WERI-Rb-1 (cell line): Measurements from ENCODE around the gene PRPF40A.
A peak's percentile ranks its signal among the peaks of the same experiment; 100 is the strongest.
"Not testable (repeated sequence)": the region's sequence is repeated elsewhere in the genome, so short reads cannot be mapped to it uniquely, and the experiment has no call there.

Source experiments
- DNase-seq: peaks from one replicate; pipeline ENCODE4 v3.0.0-alpha.2; 2020
- H3K27ac ChIP-seq: fragments of 250-450 bp; sonication (Bioruptor Pico); 2 replicates; pipeline ENCODE4 v1.5.1; 2020; ENCODE audit warnings: mild to moderate bottlenecking, moderate library complexity
- H3K27me3 ChIP-seq: fragments of 250-450 bp; sonication (Bioruptor Pico); 2 replicates; pipeline ENCODE4 v1.5.1; 2021; ENCODE audit warnings: mild to moderate bottlenecking, low read depth, moderate library complexity; ENCODE audit not compliant: insufficient read depth, severe bottlenecking
- H3K36me3 ChIP-seq: fragments of 250-450 bp; sonication (Bioruptor Pico); 2 replicates; pipeline ENCODE4 v1.5.1; 2020; ENCODE audit warnings: mild to moderate bottlenecking, moderate library complexity
- H3K4me3 ChIP-seq: 2 replicates; pipeline ENCODE4 v1.5.1; 2011; ENCODE audit warnings: low read depth, mild to moderate bottlenecking, control low read depth, low read length
- H3K9me3 ChIP-seq: fragments of 250-450 bp; sonication (Bioruptor Pico); 2 replicates; pipeline ENCODE4 v1.5.1; 2021; ENCODE audit warnings: mild to moderate bottlenecking, moderate library complexity; ENCODE audit not compliant: severe bottlenecking
- CTCF ChIP-seq: IDR thresholded peaks from 2 replicates; pipeline ENCODE4 v1.5.1; 2011; ENCODE audit warnings: low read depth, mild to moderate bottlenecking, control low read depth, inconsistent platforms, low read length

Gene PRPF40A

GRCh38 chr2:152738438-152738837, 21.2 kb upstream of the PRPF40A start:
- Histone ChIP-seq H3K4me3 (no peak overlapping the region), H3K27me3 (no peaks in the 10 kb centered on the region), H3K27ac (no peak overlapping the region), H3K9me3 (no peaks in the 10 kb centered on the region), H3K36me3 (peaks cover 45% of the 10 kb centered on the region)
- DNase-seq = no peak
- TF ChIP-seq CTCF = no peak

GRCh38 chr2:152737509-152737908, 20.2 kb upstream of the PRPF40A start:
- not testable (repeated sequence) for H3K27ac ChIP-seq, H3K9me3 ChIP-seq, H3K4me3 ChIP-seq, DNase-seq, H3K27me3 ChIP-seq
- H3K36me3 ChIP-seq = peaks cover 45% of the 10 kb centered on the region

- H3K36me3 ChIP-seq = peaks cover 11% of the 10 kb centered on the region
- no peak for TF ChIP-seq CTCF
- no peak for DNase-seq
- H3K4me3 ChIP-seq = no peak overlapping the region
- no peaks in the 10 kb centered on the region for H3K27me3 ChIP-seq
- no peak overlapping the region for H3K27ac ChIP-seq
- no peaks in the 10 kb centered on the region for H3K9me3 ChIP-seq
Observed at GRCh38 chr2:152730591-152731333, 13.5 kb upstream of the PRPF40A start.

- Histone ChIP-seq H3K27me3 (no peaks in the 10 kb centered on the region), H3K36me3 (peaks cover 6% of the 10 kb centered on the region), H3K27ac (no peak overlapping the region), H3K4me3 (no peak overlapping the region), H3K9me3 (no peaks in the 10 kb centered on the region)
- DNase-seq = no peak
- TF ChIP-seq CTCF = no peak
Observed at GRCh38 chr2:152729844-152730243, 12.6 kb upstream of the PRPF40A start.

GRCh38 chr2:152723918-152724317, 6.7 kb upstream of the PRPF40A start:
- no peak for TF ChIP-seq CTCF
- no peak for DNase-seq
- no peak overlapping the region for H3K27ac ChIP-seq
- peaks cover 26% of the 10 kb centered on the region for H3K36me3 ChIP-seq
- H3K4me3 ChIP-seq = no peak overlapping the region
- no peaks in the 10 kb centered on the region for H3K27me3 ChIP-seq
- H3K9me3 ChIP-seq = no peaks in the 10 kb centered on the region

GRCh38 chr2:152722639-152723038, 5.4 kb upstream of the PRPF40A start:
- not testable (repeated sequence) for H3K27ac ChIP-seq, H3K27me3 ChIP-seq, H3K9me3 ChIP-seq, H3K4me3 ChIP-seq
- peak; percentile 56 for DNase-seq
- peaks cover 33% of the 10 kb centered on the region for H3K36me3 ChIP-seq

- Histone ChIP-seq H3K36me3 (peaks cover 37% of the 10 kb centered on the region), H3K4me3 (no peak overlapping the region), H3K27ac (no peak overlapping the region), H3K27me3 (no peaks in the 10 kb centered on the region), H3K9me3 (no peaks in the 10 kb centered on the region)
- no peak for TF ChIP-seq CTCF
- DNase-seq = no peak
Observed at GRCh38 chr2:152720794-152721193, 3.5 kb upstream of the PRPF40A start.
